ENCODE data around the gene MAML2. TPM values are rescaled to one million over a fixed set of nuclear protein-coding genes. Genes with fewer than 3 reads are reported as not detected.

The MAML2 gene
- total and polyA plus RNA-seq, 2 experiments from 2014 or later: 2.0 to 7.1 TPM

DNA sequence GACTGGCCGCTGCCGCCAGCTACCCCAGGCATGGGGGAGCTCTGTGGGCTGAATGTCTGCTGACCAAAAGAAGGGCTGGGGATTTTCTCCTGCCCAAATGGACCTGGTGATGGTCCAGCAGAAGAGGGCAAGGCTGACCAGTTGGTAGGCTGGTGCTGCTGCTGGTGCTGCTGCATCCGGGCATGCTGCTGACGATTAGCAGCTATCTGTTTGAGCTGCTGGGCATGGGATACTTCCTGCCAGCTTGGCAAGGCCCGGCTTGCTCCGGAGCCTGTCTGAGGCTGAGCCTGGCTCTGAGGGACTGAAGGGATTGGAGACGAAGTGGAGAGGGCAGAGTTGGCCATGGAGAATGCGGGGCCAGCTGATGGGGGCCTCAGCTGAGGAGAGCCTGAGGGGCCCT is 250.5 kb downstream of the MAML2 start:
- H3K79me2 ChIP-seq (replicated peaks; ENCODE audit: insufficient read depth): no peaks in the 10 kb centered on the region
- no peak for ATAC-seq
- Mint-ChIP-seq H3K27ac (no peak overlapping the region), H3K27me3 (ENCODE audit: insufficient read depth, low read depth, poor library complexity) (no peaks in the 10 kb centered on the region), H3K36me3 (ENCODE audit: low read depth) (no peaks in the 10 kb centered on the region), H3K4me3 (no peak overlapping the region), H3K4me1 (peaks cover 16% of the 10 kb centered on the region), H3K9me3 (no peaks in the 10 kb centered on the region)
- no peak overlapping the region for H3K4me3 ChIP-seq
- H3F3A ChIP-seq (replicated peaks; ENCODE audit: low read depth): no peaks in the 10 kb centered on the region
- no peaks in the 10 kb centered on the region for H3K36me3 ChIP-seq (ENCODE audit: insufficient read depth)
- TF ChIP-seq CREB1 (CRISPR knock-in tag; IDR thresholded peaks at IDR 0.05; ENCODE audit: low read depth) (no peak), ZNF114 (CRISPR knock-in tag; IDR thresholded peaks at IDR 0.05) (no peak), EZH2phosphoT487 (IDR thresholded peaks at IDR 0.05; ENCODE audit: unreplicated experiment) (no peak), NANOG (IDR thresholded peaks at IDR 0.05; ENCODE audit: borderline replicate concordance) (no peak), STAT1 (IDR thresholded peaks at IDR 0.05; ENCODE audit: unreplicated experiment) (no peak), POLR2AphosphoS5 (IDR thresholded peaks at IDR 0.05; ENCODE audit: low read depth) (no peak), ZNF331 (CRISPR knock-in tag; IDR thresholded peaks at IDR 0.05; ENCODE audit: low read depth) (no peak), JUNB (IDR thresholded peaks at IDR 0.05; ENCODE audit: unreplicated experiment) (no peak)
- TF ChIP-seq, protein P1, sequence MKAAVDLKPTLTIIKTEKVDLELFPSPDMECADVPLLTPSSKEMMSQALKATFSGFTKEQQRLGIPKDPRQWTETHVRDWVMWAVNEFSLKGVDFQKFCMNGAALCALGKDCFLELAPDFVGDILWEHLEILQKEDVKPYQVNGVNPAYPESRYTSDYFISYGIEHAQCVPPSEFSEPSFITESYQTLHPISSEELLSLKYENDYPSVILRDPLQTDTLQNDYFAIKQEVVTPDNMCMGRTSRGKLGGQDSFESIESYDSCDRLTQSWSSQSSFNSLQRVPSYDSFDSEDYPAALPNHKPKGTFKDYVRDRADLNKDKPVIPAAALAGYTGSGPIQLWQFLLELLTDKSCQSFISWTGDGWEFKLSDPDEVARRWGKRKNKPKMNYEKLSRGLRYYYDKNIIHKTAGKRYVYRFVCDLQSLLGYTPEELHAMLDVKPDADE (IDR thresholded peaks at IDR 0.05): no peak
- TF ChIP-seq, protein P2, sequence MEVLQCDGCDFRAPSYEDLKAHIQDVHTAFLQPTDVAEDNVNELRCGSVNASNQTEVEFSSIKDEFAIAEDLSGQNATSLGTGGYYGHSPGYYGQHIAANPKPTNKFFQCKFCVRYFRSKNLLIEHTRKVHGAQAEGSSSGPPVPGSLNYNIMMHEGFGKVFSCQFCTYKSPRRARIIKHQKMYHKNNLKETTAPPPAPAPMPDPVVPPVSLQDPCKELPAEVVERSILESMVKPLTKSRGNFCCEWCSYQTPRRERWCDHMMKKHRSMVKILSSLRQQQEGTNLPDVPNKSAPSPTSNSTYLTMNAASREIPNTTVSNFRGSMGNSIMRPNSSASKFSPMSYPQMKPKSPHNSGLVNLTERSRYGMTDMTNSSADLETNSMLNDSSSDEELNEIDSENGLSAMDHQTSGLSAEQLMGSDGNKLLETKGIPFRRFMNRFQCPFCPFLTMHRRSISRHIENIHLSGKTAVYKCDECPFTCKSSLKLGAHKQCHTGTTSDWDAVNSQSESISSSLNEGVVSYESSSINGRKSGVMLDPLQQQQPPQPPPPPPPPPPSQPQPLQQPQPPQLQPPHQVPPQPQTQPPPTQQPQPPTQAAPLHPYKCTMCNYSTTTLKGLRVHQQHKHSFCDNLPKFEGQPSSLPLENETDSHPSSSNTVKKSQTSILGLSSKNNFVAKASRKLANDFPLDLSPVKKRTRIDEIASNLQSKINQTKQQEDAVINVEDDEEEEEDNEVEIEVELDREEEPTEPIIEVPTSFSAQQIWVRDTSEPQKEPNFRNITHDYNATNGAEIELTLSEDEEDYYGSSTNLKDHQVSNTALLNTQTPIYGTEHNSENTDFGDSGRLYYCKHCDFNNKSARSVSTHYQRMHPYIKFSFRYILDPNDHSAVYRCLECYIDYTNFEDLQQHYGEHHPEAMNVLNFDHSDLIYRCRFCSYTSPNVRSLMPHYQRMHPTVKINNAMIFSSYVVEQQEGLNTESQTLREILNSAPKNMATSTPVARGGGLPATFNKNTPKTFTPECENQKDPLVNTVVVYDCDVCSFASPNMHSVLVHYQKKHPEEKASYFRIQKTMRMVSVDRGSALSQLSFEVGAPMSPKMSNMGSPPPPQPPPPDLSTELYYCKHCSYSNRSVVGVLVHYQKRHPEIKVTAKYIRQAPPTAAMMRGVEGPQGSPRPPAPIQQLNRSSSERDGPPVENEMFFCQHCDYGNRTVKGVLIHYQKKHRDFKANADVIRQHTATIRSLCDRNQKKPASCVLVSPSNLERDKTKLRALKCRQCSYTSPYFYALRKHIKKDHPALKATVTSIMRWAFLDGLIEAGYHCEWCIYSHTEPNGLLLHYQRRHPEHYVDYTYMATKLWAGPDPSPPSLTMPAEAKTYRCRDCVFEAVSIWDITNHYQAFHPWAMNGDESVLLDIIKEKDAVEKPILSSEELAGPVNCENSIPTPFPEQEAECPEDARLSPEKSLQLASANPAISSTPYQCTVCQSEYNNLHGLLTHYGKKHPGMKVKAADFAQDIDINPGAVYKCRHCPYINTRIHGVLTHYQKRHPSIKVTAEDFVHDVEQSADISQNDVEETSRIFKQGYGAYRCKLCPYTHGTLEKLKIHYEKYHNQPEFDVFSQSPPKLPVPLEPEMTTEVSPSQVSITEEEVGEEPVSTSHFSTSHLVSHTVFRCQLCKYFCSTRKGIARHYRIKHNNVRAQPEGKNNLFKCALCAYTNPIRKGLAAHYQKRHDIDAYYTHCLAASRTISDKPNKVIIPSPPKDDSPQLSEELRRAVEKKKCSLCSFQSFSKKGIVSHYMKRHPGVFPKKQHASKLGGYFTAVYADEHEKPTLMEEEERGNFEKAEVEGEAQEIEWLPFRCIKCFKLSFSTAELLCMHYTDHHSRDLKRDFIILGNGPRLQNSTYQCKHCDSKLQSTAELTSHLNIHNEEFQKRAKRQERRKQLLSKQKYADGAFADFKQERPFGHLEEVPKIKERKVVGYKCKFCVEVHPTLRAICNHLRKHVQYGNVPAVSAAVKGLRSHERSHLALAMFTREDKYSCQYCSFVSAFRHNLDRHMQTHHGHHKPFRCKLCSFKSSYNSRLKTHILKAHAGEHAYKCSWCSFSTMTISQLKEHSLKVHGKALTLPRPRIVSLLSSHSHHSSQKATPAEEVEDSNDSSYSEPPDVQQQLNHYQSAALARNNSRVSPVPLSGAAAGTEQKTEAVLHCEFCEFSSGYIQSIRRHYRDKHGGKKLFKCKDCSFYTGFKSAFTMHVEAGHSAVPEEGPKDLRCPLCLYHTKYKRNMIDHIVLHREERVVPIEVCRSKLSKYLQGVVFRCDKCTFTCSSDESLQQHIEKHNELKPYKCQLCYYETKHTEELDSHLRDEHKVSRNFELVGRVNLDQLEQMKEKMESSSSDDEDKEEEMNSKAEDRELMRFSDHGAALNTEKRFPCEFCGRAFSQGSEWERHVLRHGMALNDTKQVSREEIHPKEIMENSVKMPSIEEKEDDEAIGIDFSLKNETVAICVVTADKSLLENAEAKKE (CRISPR knock-in tag; IDR thresholded peaks at IDR 0.05): no peak
- DNase-seq (ENCODE audit: low spot score): no peak
- no peaks in the 10 kb centered on the region for H4K20me1 ChIP-seq (replicated peaks; ENCODE audit: insufficient read depth)
- H3K27me3 ChIP-seq (ENCODE audit: insufficient read depth): no peaks in the 10 kb centered on the region
- H3K9me2 ChIP-seq (ENCODE audit: insufficient read depth): no peaks in the 10 kb centered on the region
- peaks cover 15% of the 10 kb centered on the region; the same call in 1 of the 2 replicates for H3K4me1 ChIP-seq (ENCODE audit: insufficient read depth)
- no peak overlapping the region for H2AFZ ChIP-seq
- no peak overlapping the region for H3K27ac ChIP-seq (ENCODE audit: low read depth)
- no peak overlapping the region for H3K4me2 ChIP-seq

Measured in GM23338 (cell line).